Activated CD4-positive, alpha-beta T cell treated with anti-CD3 and anti-CD28 coated beads, Interleukin-10, Interleukin-2, amounts not matched to agents 100 ng/mL and 50 ng/mL, durations not matched to agents 16 hours and 8 hours (primary cell): Measurements from ENCODE around the gene FAN1.
"Not testable (repeated sequence)": the region's sequence is repeated elsewhere in the genome, so short reads cannot be mapped to it uniquely, and the experiment has no call there.

ENCODE experiments used
- DNase-seq: peaks from one replicate; pipeline ENCODE4 v3.0.0-alpha.2; 2020

FAN1 gene

GRCh38 chr15:30903497-30904187 lies at the start of gene FAN1:
FAN1 (plus strand) TSS chr15:30903915; CDS start chr15:30904664, 749 bp downstream.
- peak; percentile 91 for DNase-seq

GRCh38 chr15:30859091-30859874 lies 44.4 kb upstream of the FAN1 start:
- DNase-seq = peak; percentile 27

GRCh38 chr15:30865257-30865656 lies 38.5 kb upstream of the FAN1 start:
- no peak for DNase-seq

GRCh38 chr15:30870681-30871080 lies 33.0 kb upstream of the FAN1 start:
- no peak for DNase-seq

GRCh38 chr15:30872341-30872748 lies 31.4 kb upstream of the FAN1 start:
- no peak for DNase-seq

GRCh38 chr15:30877070-30877469 lies 26.6 kb upstream of the FAN1 start:
- DNase-seq = no peak

GRCh38 chr15:30878515-30878914 lies 25.2 kb upstream of the FAN1 start:
- no peak for DNase-seq

- DNase-seq = peak; percentile 19
Measured at GRCh38 chr15:30882849-30883433, 20.8 kb upstream of the FAN1 start.

- DNase-seq = not testable (repeated sequence)
Measured at GRCh38 chr15:30883666-30884065, 20.0 kb upstream of the FAN1 start.

GRCh38 chr15:30885814-30886213 lies 17.9 kb upstream of the FAN1 start:
- DNase-seq = no peak

GRCh38 chr15:30889196-30889595 lies 14.5 kb upstream of the FAN1 start:
- no peak for DNase-seq

GRCh38 chr15:30895461-30896210 lies 8.1 kb upstream of the FAN1 start:
- DNase-seq = no peak

GRCh38 chr15:30896211-30896606 lies 7.5 kb upstream of the FAN1 start:
- DNase-seq = no peak

GRCh38 chr15:30901889-30902288 lies 1.8 kb upstream of the FAN1 start:
- DNase-seq = no peak

GRCh38 chr15:30904812-30905211 lies 1.1 kb downstream of the FAN1 start:
- DNase-seq = no peak

GRCh38 chr15:30905821-30906220 lies 2.1 kb downstream of the FAN1 start:
- no peak for DNase-seq

- no peak for DNase-seq
Measured at GRCh38 chr15:30906366-30906765, 2.7 kb downstream of the FAN1 start.

GRCh38 chr15:30913761-30914160 lies 10.0 kb downstream of the FAN1 start:
- no peak for DNase-seq

- no peak for DNase-seq
Measured at GRCh38 chr15:30917013-30917412, 13.3 kb downstream of the FAN1 start.

- DNase-seq = no peak
Measured at GRCh38 chr15:30917675-30918074, 14.0 kb downstream of the FAN1 start.

GRCh38 chr15:30918366-30918765 lies 14.7 kb downstream of the FAN1 start:
- no peak for DNase-seq

GRCh38 chr15:30919877-30920550 lies 16.3 kb downstream of the FAN1 start:
- DNase-seq = no peak

GRCh38 chr15:30921106-30921505 lies 17.4 kb downstream of the FAN1 start:
- DNase-seq = no peak
